OCI-LY1 (cell line): ENCODE results near the gene WDR93.

Experiments used
- H2AFZ ChIP-seq: fragments of 200-600 bp; sonication (generic), shearing (Covaris generic); 2 replicates; pipeline ENCODE4 v1.6.0; 2014; ENCODE audit warnings: antibody characterized with exemption, mild to moderate bottlenecking, low read length
- H3F3A ChIP-seq: fragments of 200-600 bp; sonication (generic), shearing (Covaris generic); 2 replicates; pipeline ENCODE4 v1.6.0; 2014; ENCODE audit warnings: mild to moderate bottlenecking, antibody characterized with exemption, low read length, moderate library complexity; ENCODE audit not compliant: insufficient read depth
- H3K27ac ChIP-seq: fragments of 200-600 bp; sonication (generic); 2 replicates; pipeline ENCODE4 v1.5.1; 2014; ENCODE audit warnings: low read length, mixed run types, mild to moderate bottlenecking, low read depth; ENCODE audit not compliant: poor library complexity, severe bottlenecking
- H3K27me3 ChIP-seq: fragments of 200-600 bp; sonication (generic); 2 replicates; pipeline ENCODE4 v1.6.0; 2014; ENCODE audit warnings: antibody characterized with exemption, mild to moderate bottlenecking, low read length, moderate library complexity; ENCODE audit not compliant: insufficient read depth
- H3K36me3 ChIP-seq: fragments of 200-600 bp; sonication (generic); 2 replicates; pipeline ENCODE4 v1.6.1; 2014; ENCODE audit warnings: mild to moderate bottlenecking, antibody characterized with exemption, low read length, moderate library complexity, mixed read lengths; ENCODE audit not compliant: insufficient read depth
- H3K4me1 ChIP-seq: fragments of 200-600 bp; sonication (generic); 2 replicates; pipeline ENCODE4 v1.5.1; 2014; ENCODE audit warnings: mild to moderate bottlenecking, low read length, moderate library complexity; ENCODE audit not compliant: insufficient read depth, severe bottlenecking
- H3K4me2 ChIP-seq: fragments of 200-600 bp; sonication (generic), shearing (Covaris generic); 2 replicates; pipeline ENCODE4 v1.6.1; 2014; ENCODE audit warnings: low read length
- H3K4me3 ChIP-seq: fragments of 200-600 bp; sonication (generic); 2 replicates; pipeline ENCODE4 v1.5.1; 2014; ENCODE audit warnings: low read length, low read depth, mild to moderate bottlenecking, mixed read lengths; ENCODE audit not compliant: poor library complexity, severe bottlenecking
- H3K79me2 ChIP-seq: fragments of 200-600 bp; shearing (Covaris generic); 2 replicates; pipeline ENCODE4 v1.6.1; 2016; ENCODE audit warnings: mixed run types, low read length, mixed read lengths; ENCODE audit not compliant: insufficient read depth
- H3K9ac ChIP-seq: fragments of 200-600 bp; sonication (generic), shearing (Covaris generic); 2 replicates; pipeline ENCODE4 v1.6.1; 2014; ENCODE audit warnings: mild to moderate bottlenecking, low read length, mixed read lengths
- H3K9me2 ChIP-seq: fragments of 200-600 bp; sonication (generic), shearing (Covaris generic); 2 replicates; pipeline ENCODE4 v1.6.1; 2014; ENCODE audit warnings: low read depth, mild to moderate bottlenecking, low read length, mixed read lengths
- H3K9me3 ChIP-seq: fragments of 200-600 bp; shearing (Covaris generic); 2 replicates; pipeline ENCODE4 v1.6.1; 2014; ENCODE audit warnings: low read length, mixed read lengths
- H4K20me1 ChIP-seq: fragments of 200-600 bp; sonication (generic), shearing (Covaris generic); 2 replicates; pipeline ENCODE4 v1.6.0; 2016; ENCODE audit warnings: mild to moderate bottlenecking, low read length; ENCODE audit not compliant: insufficient read depth
- CTCF ChIP-seq: fragments of 200-600 bp; sonication (generic), shearing (Covaris generic); IDR thresholded peaks from 2 replicates; pipeline ENCODE4 v1.5.1; 2017; ENCODE audit warnings: mild to moderate bottlenecking, antibody characterized with exemption, low read length, moderate library complexity, mixed read lengths
- EZH2 ChIP-seq: fragments of 200-600 bp; sonication (generic), shearing (Covaris generic); IDR thresholded peaks from 2 replicates; pipeline ENCODE4 v1.8.0; 2017; ENCODE audit warnings: borderline replicate concordance, mixed run types, mild to moderate bottlenecking, antibody characterized with exemption, low read length, moderate library complexity, mixed read lengths

WDR93 gene

GRCh38 chr15:89783861-89784685 lies 93.5 kb downstream of the WDR93 start:
- Histone ChIP-seq H3K79me2 (no peaks in the 10 kb centered on the region), H3K4me3 (no peak overlapping the region), H2AFZ (no peak overlapping the region), H3K27me3 (peaks cover 6% of the 10 kb centered on the region), H3F3A (no peaks in the 10 kb centered on the region), H3K9ac (no peak overlapping the region), H3K4me1 (no peaks in the 10 kb centered on the region), H3K27ac (no peak overlapping the region), H3K9me3 (peaks cover 9% of the 10 kb centered on the region), H4K20me1 (no peaks in the 10 kb centered on the region), H3K36me3 (no peaks in the 10 kb centered on the region; the same call in 1 of the 2 replicates), H3K9me2 (no peaks in the 10 kb centered on the region), H3K4me2 (no peak overlapping the region)
- TF ChIP-seq EZH2 (no peak), CTCF (no peak)

- H3K27me3 ChIP-seq = peaks cover 6% of the 10 kb centered on the region
- TF ChIP-seq EZH2 (no peak), CTCF (no peak)
- H3K9me3 ChIP-seq = peaks cover 9% of the 10 kb centered on the region
- no peaks in the 10 kb centered on the region for H3K9me2 ChIP-seq
- no peaks in the 10 kb centered on the region; the same call in 1 of the 2 replicates for H3K36me3 ChIP-seq
- H3F3A ChIP-seq = no peaks in the 10 kb centered on the region
- H2AFZ ChIP-seq = no peak overlapping the region
- no peaks in the 10 kb centered on the region for H3K4me1 ChIP-seq
- H3K9ac ChIP-seq = no peak overlapping the region
- H3K4me2 ChIP-seq = no peak overlapping the region
- H4K20me1 ChIP-seq = no peaks in the 10 kb centered on the region
- H3K27ac ChIP-seq = no peak overlapping the region
- H3K4me3 ChIP-seq = no peak overlapping the region
- no peaks in the 10 kb centered on the region for H3K79me2 ChIP-seq
Observed at GRCh38 chr15:89784686-89784960, 94.0 kb downstream of the WDR93 start.

GRCh38 chr15:89785064-89785773 lies 94.6 kb downstream of the WDR93 start:
- Histone ChIP-seq H3K4me3 (no peak overlapping the region), H3K9ac (no peak overlapping the region), H3F3A (no peaks in the 10 kb centered on the region), H3K9me3 (peaks cover 9% of the 10 kb centered on the region), H3K4me1 (no peaks in the 10 kb centered on the region), H2AFZ (no peak overlapping the region), H3K36me3 (no peaks in the 10 kb centered on the region; the same call in 1 of the 2 replicates), H3K27ac (no peak overlapping the region), H3K27me3 (peaks cover 6% of the 10 kb centered on the region), H3K79me2 (no peaks in the 10 kb centered on the region), H4K20me1 (no peaks in the 10 kb centered on the region), H3K9me2 (no peaks in the 10 kb centered on the region), H3K4me2 (no peak overlapping the region)
- TF ChIP-seq CTCF = no peak
